Muscle of arm (tissue), 12 donors: Measurements from ENCODE around the gene CEP104. TPM values are rescaled to one million over a fixed set of nuclear protein-coding genes. Genes with fewer than 3 reads are reported as not detected.
"Not testable (repeated sequence)": the region's sequence is repeated elsewhere in the genome, so short reads cannot be mapped to it uniquely, and the experiment has no call there.

Experiments
- DNase-seq: peaks from one replicate; pipeline ENCODE4 v3.0.0-alpha.2; 2013
- polyA plus RNA-seq, 12 donors: library from polyadenylated mRNA; unstranded; fragments of 120-200 nt; gene quantifications; one replicate each; pipeline ENCODE4 v1.2.1, GENCODE V29; 2013; ENCODE audit not compliant: insufficient read length in 12 of 12

The CEP104 gene
- polyA plus RNA-seq, 12 donors, result 17.4 to 108 (median 23.1) TPM

- DNase-seq, result no peak
Observed at GRCh38 chr1:3827813-3828307, 29.2 kb downstream of the CEP104 start.

- no peak for DNase-seq
Observed at GRCh38 chr1:3825356-3825755, 31.7 kb downstream of the CEP104 start.

GRCh38 chr1:3824650-3825049 is 32.4 kb downstream of the CEP104 start:
- DNase-seq, result no peak

- no peak for DNase-seq
Observed at GRCh38 chr1:3822421-3822820, 34.6 kb downstream of the CEP104 start.

- no peak for DNase-seq
Observed at GRCh38 chr1:3821908-3822307, 35.1 kb downstream of the CEP104 start.

- DNase-seq, result no peak
Observed at GRCh38 chr1:3821447-3821846, 35.6 kb downstream of the CEP104 start.

GRCh38 chr1:3821004-3821403 is 36.0 kb downstream of the CEP104 start:
- no peak for DNase-seq

- DNase-seq, result no peak
Observed at GRCh38 chr1:3820316-3820715, 36.7 kb downstream of the CEP104 start.

- DNase-seq, result no peak
Observed at GRCh38 chr1:3819771-3820200, 37.2 kb downstream of the CEP104 start.

- no peak for DNase-seq
Observed at GRCh38 chr1:3817821-3818597, 39.0 kb downstream of the CEP104 start.

GRCh38 chr1:3817138-3817740 is 39.8 kb downstream of the CEP104 start:
- no peak for DNase-seq

- DNase-seq, result no peak
Observed at GRCh38 chr1:3816331-3817137, 40.5 kb downstream of the CEP104 start.

- no peak for DNase-seq
Observed at GRCh38 chr1:3814771-3815561, 42.0 kb downstream of the CEP104 start.

GRCh38 chr1:3814065-3814464 is 42.9 kb downstream of the CEP104 start:
- no peak for DNase-seq

GRCh38 chr1:3811595-3811911 is 45.5 kb downstream of the CEP104 start:
- DNase-seq, result no peak

GRCh38 chr1:3810149-3810761 is 46.8 kb downstream of the CEP104 start:
- not testable (repeated sequence) for DNase-seq

- DNase-seq, result no peak
Observed at GRCh38 chr1:3809680-3810079, 47.3 kb downstream of the CEP104 start.

- DNase-seq, result no peak
Observed at GRCh38 chr1:3807769-3808168, 49.2 kb downstream of the CEP104 start.

GRCh38 chr1:3805038-3805437 is 52.0 kb downstream of the CEP104 start:
- no peak for DNase-seq

- not testable (repeated sequence) for DNase-seq
Observed at GRCh38 chr1:3804627-3804944, 52.4 kb downstream of the CEP104 start.

- DNase-seq, result no peak
Observed at GRCh38 chr1:3803905-3804626, 52.9 kb downstream of the CEP104 start.
